ENCODE results near the gene BZW2.
"Not testable (repeated sequence)": the region's sequence is repeated elsewhere in the genome, so short reads cannot be mapped to it uniquely, and the experiment has no call there.

Gene BZW2

DNA sequence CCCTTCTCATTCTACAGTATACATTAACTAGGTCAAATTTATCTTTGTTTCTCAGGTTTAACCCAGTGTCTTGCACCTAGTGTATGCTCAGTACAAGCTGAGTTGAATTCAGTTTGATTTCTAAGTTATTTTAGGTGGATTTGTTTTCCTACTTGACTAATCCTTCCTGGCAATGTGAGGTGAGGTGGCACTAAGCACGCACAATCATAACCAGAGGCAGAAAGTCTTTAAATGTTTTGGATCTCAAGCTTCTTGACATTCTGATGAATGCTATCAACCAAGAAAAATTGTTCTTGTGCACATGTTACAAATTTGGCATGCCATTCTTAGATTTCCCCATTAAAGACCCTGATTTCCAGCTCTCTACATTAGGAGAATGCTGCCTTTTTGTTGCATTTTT is 3.2 kb downstream of the BZW2 start:
- H3K9me3 ChIP-seq (ENCODE audit: low read depth, low read length) = no peaks in the 10 kb centered on the region
- no peak for TF ChIP-seq POLR2AphosphoS5 (IDR thresholded peaks at IDR 0.05; ENCODE audit: borderline replicate concordance, low read depth, low read length)
- no peak for TF ChIP-seq FOXP2 (optimal IDR thresholded peaks at IDR 0.05; ENCODE audit: control extremely low read depth, extremely low read length, insufficient read depth)
- TF ChIP-seq EZH2 (IDR thresholded peaks at IDR 0.05) = no peak
- no peak for DNase-seq (ENCODE audit: low read depth, low spot score)
- H3K4me3 ChIP-seq = no peak overlapping the region
- H3K9ac ChIP-seq (ENCODE audit: insufficient read length) = no peak overlapping the region
- H3K27ac ChIP-seq = no peak overlapping the region
- 0 out of 2 replicates have a peak, but pooled peaks cover 5% of the 10 kb centered on the region for H3K36me3 ChIP-seq (ENCODE audit: insufficient read depth, low read length)

DNA sequence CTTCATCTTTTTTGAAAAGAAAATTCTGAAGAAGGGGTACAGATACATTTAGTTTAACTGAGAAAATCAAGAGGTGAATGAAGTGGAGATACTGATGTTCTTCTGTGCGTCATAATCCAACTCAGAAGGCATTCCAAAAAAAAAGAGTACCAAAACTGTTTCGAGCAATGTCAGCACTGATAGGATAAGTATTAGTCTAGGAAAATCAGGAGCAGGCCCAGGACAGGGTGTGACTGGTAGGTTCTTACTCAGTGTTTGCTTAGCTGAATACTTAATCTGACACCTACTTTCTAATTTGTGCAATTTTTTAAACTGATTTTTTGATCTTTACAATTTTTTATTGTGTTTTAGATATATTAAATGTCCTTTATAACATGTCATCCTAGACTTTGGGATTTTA is 4.3 kb downstream of the BZW2 start:
- Histone ChIP-seq H3K36me3 (ENCODE audit: insufficient read depth, low read length) (0 out of 2 replicates have a peak, but pooled peaks cover 5% of the 10 kb centered on the region), H3K9ac (ENCODE audit: insufficient read length) (no peak overlapping the region), H3K27ac (no peak overlapping the region), H3K4me3 (no peak overlapping the region), H3K9me3 (ENCODE audit: low read depth, low read length) (no peaks in the 10 kb centered on the region)
- DNase-seq (ENCODE audit: low read depth, low spot score) = no peak
- TF ChIP-seq EZH2 (IDR thresholded peaks at IDR 0.05) (no peak), FOXP2 (optimal IDR thresholded peaks at IDR 0.05; ENCODE audit: control extremely low read depth, extremely low read length, insufficient read depth) (no peak), POLR2AphosphoS5 (IDR thresholded peaks at IDR 0.05; ENCODE audit: borderline replicate concordance, low read depth, low read length) (no peak)

DNA sequence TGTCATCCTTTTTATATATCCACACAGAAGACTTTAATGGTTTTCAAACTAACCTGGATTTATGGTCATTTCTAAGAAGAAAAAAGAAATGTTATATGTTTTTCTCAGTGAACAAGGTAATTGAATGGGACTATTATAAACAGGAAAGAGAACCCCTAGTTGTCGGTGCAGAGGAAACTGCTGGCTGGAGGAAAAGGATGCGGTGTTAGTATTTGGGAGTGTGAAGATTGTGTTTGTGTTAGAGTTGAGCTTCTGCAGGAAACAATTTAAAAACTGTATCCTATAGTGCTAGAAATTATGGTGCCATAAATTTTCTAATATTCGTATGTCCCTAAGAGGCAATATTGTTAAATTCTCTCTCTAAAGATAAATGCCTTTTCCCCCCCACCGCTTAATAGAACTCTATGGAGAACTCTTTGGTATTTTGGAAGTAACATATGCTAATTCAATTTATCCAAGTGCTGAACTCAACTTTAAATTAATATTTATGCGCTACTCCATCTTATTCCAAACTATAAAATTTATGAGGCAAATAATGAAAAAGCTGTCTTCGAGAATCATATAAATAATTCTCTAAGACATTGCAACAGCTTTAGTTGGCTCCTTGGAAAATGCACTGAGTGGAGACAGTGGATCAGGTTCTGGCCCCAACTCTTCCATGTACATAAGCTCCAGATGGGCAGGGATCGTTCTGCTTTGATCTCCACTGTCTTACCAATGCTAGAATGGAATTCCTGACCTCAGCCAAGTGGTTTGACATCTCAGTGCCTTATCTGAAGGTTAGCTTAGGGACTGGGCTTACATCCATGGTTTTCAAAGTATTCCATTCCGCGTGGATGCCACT is 5.6 kb downstream of the BZW2 start:
- 0 out of 2 replicates have a peak, but pooled peaks cover 5% of the 10 kb centered on the region for H3K36me3 ChIP-seq (ENCODE audit: insufficient read depth, low read length)
- TF ChIP-seq EZH2 (IDR thresholded peaks at IDR 0.05) (no peak), FOXP2 (optimal IDR thresholded peaks at IDR 0.05; ENCODE audit: control extremely low read depth, extremely low read length, insufficient read depth) (no peak), POLR2AphosphoS5 (IDR thresholded peaks at IDR 0.05; ENCODE audit: borderline replicate concordance, low read depth, low read length) (peak; percentile 59; the same call in 1 of the 2 replicates)

DNA sequence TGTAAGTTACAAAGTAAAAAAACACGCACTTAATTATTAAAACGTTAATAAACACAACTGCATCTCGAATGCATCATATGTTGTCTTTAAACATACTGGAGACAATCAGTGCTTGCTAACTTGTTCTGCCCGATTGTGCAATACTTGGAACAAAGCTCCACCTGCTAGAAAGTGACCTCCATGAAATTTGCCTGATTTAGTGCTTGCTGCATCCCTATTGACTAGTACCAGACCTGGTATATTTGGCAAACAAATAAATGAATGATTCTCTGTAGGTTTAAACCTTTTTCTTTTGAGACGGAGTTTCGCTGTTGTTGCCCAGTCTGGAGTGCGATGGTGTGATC is 6.2 kb downstream of the BZW2 start:
- no peak overlapping the region for H3K27ac ChIP-seq
- H3K36me3 ChIP-seq (ENCODE audit: insufficient read depth, low read length) = 0 out of 2 replicates have a peak, but pooled peaks cover 5% of the 10 kb centered on the region
- TF ChIP-seq POLR2AphosphoS5 (IDR thresholded peaks at IDR 0.05; ENCODE audit: borderline replicate concordance, low read depth, low read length) (no peak), EZH2 (IDR thresholded peaks at IDR 0.05) (no peak), FOXP2 (optimal IDR thresholded peaks at IDR 0.05; ENCODE audit: control extremely low read depth, extremely low read length, insufficient read depth) (no peak)
- no peak overlapping the region for H3K9ac ChIP-seq (ENCODE audit: insufficient read length)
- H3K9me3 ChIP-seq (ENCODE audit: low read depth, low read length) = no peaks in the 10 kb centered on the region
- H3K4me3 ChIP-seq = no peak overlapping the region
- no peak for DNase-seq (ENCODE audit: low read depth, low spot score)

More for the DNA sequence above, 5.6 kb downstream of the BZW2 start:
- DNase-seq (ENCODE audit: low read depth, low spot score) = peak; percentile 81
- Histone ChIP-seq H3K9me3 (ENCODE audit: low read depth, low read length) (no peaks in the 10 kb centered on the region), H3K9ac (ENCODE audit: insufficient read length) (no peak overlapping the region), H3K4me3 (peak overlapping the region; percentile 23; the same call in 1 of the 2 replicates), H3K27ac (no peak overlapping the region)

DNA sequence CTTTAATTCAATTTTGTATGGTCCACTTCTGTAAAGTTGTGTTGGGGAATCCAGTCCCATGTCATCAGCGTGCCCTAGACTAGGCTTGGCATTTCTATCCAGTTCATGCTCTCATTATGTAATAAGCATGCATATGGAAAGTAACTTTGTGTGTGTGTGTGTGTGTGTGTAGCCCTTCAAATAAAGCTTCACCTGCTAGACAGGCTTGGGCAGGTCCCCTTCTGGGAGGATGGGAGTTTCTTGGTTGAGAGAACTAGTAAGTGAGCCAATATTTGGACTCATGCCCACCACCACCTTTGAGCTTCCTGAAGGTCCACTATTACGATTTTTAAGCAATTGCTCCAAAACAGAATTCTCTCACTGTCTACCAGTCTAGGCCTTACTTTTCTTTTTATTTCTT is 6.9 kb downstream of the BZW2 start:
- Histone ChIP-seq H3K9me3 (ENCODE audit: low read depth, low read length) (no peaks in the 10 kb centered on the region), H3K9ac (ENCODE audit: insufficient read length) (no peak overlapping the region), H3K36me3 (ENCODE audit: insufficient read depth, low read length) (0 out of 2 replicates have a peak, but pooled peaks cover 5% of the 10 kb centered on the region), H3K4me3 (no peak overlapping the region), H3K27ac (no peak overlapping the region)
- TF ChIP-seq EZH2 (IDR thresholded peaks at IDR 0.05) = no peak
- TF ChIP-seq FOXP2 (optimal IDR thresholded peaks at IDR 0.05; ENCODE audit: control extremely low read depth, extremely low read length, insufficient read depth) = no peak
- no peak for TF ChIP-seq POLR2AphosphoS5 (IDR thresholded peaks at IDR 0.05; ENCODE audit: borderline replicate concordance, low read depth, low read length)
- DNase-seq (ENCODE audit: low read depth, low spot score) = no peak

DNA sequence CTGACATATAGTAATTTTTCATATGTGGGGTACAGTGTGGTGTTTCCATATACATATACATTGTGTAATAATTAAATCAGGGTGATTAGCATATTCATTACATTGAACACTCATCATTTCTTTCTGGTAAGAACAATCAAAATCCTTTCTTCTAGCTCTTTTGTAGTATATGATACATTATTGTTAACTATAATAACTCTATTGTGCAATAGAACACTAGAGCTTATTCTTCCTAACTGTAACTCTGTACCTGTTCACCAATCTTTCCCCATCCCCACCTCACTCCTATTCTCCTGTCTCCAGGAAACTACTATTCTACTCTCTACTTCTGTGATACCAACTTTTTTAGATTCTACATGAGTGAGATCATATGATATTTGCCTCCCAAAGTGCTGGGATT is 9.4 kb downstream of the BZW2 start:
- Histone ChIP-seq H3K9ac (ENCODE audit: insufficient read length) (no peak overlapping the region), H3K9me3 (ENCODE audit: low read depth, low read length) (no peaks in the 10 kb centered on the region), H3K36me3 (ENCODE audit: insufficient read depth, low read length) (0 out of 2 replicates have a peak, but pooled peaks cover 2% of the 10 kb centered on the region), H3K4me3 (no peak overlapping the region), H3K27ac (no peak overlapping the region)
- no peak for DNase-seq (ENCODE audit: low read depth, low spot score)
- TF ChIP-seq POLR2AphosphoS5 (IDR thresholded peaks at IDR 0.05; ENCODE audit: borderline replicate concordance, low read depth, low read length) = no peak
- TF ChIP-seq EZH2 (IDR thresholded peaks at IDR 0.05) = no peak
- no peak for TF ChIP-seq FOXP2 (optimal IDR thresholded peaks at IDR 0.05; ENCODE audit: control extremely low read depth, extremely low read length, insufficient read depth)

DNA sequence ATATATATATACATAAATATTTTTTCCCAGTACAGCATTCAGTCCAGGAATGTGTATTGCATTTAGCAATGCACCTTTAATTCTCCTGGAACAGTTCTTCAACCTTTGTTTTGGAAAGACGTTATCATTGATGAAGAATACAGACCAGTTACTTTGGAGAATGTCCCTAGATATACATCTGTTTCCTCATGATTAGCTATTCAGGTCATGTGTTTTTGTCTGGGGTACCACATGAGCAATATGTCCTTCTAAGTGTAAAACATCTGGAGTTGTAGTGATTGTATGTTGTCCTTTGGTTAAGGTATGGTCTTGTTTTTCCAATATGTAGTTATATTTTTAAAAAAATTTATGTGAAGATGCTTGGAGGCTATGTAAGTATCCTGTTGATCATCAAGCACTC is 10.2 kb downstream of the BZW2 start:
- Histone ChIP-seq H3K36me3 (ENCODE audit: insufficient read depth, low read length) (0 out of 2 replicates have a peak, but pooled peaks cover 2% of the 10 kb centered on the region), H3K27ac (no peak overlapping the region), H3K4me3 (no peak overlapping the region), H3K9me3 (ENCODE audit: low read depth, low read length) (no peaks in the 10 kb centered on the region), H3K9ac (ENCODE audit: insufficient read length) (no peak overlapping the region)
- DNase-seq (ENCODE audit: low read depth, low spot score) = no peak
- no peak for TF ChIP-seq EZH2 (IDR thresholded peaks at IDR 0.05)
- TF ChIP-seq POLR2AphosphoS5 (IDR thresholded peaks at IDR 0.05; ENCODE audit: borderline replicate concordance, low read depth, low read length) = no peak
- no peak for TF ChIP-seq FOXP2 (optimal IDR thresholded peaks at IDR 0.05; ENCODE audit: control extremely low read depth, extremely low read length, insufficient read depth)

DNA sequence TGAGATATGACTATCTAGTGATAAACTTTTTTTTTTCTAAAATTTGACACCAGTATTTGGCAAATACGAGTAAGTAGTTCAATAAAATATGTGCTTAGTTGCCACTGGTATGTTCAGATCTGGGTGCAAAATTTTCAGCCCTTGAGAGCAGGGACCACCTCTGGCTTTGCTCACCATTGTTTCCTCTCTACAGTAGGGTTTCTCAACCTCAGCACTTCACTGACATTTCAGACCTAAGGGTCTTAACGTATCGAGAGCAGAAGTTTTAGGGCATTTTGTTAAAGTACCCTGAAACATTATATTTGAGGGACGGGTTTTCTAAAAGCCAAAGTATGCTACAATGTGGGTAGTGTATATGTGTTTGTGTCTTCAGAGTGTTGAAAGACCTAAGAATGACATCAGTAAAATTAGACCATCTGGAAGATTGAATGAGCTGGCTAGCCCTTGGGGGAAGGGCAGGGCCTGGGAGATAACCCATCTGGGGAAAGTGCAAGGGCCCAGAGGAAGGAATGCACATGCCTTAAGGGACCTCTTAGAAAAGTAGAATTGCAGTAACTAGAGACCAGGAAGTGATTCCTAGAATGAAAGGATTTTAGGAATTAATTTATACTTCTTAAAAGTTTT is 11.8 kb downstream of the BZW2 start:
- DNase-seq (ENCODE audit: low read depth, low spot score) = no peak

DNA sequence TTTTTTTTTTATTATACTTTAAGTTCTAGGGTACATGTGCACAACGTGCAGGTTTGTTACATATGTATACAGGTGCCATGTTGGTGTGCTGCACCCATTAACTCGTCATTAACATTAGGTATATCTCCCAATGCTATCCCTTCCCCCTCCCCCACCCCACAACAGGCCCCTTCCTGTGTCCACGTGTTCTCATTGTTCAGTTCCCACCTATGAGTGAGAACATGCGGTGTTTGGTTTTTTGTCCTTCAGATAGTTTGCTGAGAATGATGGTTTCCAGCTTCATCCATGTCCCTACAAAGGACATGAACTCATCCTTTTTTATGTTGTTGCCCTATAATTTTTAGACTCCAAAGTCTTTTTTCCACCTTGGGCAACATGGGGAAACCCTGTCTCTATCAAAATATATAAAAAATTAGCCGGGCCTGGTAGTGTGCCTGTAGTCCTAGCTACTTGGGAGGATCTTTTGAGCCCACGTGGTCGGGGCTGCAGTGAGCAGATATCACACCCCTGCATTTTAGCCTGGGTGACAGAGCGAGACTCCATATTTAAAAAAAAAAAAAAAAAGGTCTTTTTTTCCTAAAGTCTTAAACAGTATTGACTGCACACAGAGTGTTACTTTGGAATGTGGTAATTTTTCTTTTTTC is 14.0 kb downstream of the BZW2 start:
- H3K4me3 ChIP-seq; H3K9me3 ChIP-seq (ENCODE audit: low read depth, low read length); H3K27ac ChIP-seq; H3K9ac ChIP-seq (ENCODE audit: insufficient read length); H3K36me3 ChIP-seq (ENCODE audit: insufficient read depth, low read length); DNase-seq (ENCODE audit: low read depth, low spot score): not testable (repeated sequence)

More for the DNA sequence above, 11.8 kb downstream of the BZW2 start:
- H3K9ac ChIP-seq (ENCODE audit: insufficient read length) = no peak overlapping the region
- TF ChIP-seq FOXP2 (optimal IDR thresholded peaks at IDR 0.05; ENCODE audit: control extremely low read depth, extremely low read length, insufficient read depth) (no peak), POLR2AphosphoS5 (IDR thresholded peaks at IDR 0.05; ENCODE audit: borderline replicate concordance, low read depth, low read length) (no peak), EZH2 (IDR thresholded peaks at IDR 0.05) (no peak)
- no peaks in the 10 kb centered on the region for H3K9me3 ChIP-seq (ENCODE audit: low read depth, low read length)
- no peak overlapping the region for H3K4me3 ChIP-seq
- no peak overlapping the region for H3K27ac ChIP-seq
- 0 out of 2 replicates have a peak, but pooled peaks cover 2% of the 10 kb centered on the region for H3K36me3 ChIP-seq (ENCODE audit: insufficient read depth, low read length)

All from SK-N-MC (cell line).